NCI-H2227 (cell line): Measurements from ENCODE around the gene POLA1.

ENCODE experiments used
- DNase-seq: peaks from one replicate; lab custom pipeline; 2025; ENCODE audit not compliant: unreplicated experiment; lab: John Stamatoyannopoulos, UW

The POLA1 gene

GRCh38 chrX:25006586-25007058 lies 312.9 kb downstream of the POLA1 start:
- no peak for DNase-seq

- no peak for DNase-seq
Observed at GRCh38 chrX:25007059-25008053, 313.6 kb downstream of the POLA1 start.

DNA sequence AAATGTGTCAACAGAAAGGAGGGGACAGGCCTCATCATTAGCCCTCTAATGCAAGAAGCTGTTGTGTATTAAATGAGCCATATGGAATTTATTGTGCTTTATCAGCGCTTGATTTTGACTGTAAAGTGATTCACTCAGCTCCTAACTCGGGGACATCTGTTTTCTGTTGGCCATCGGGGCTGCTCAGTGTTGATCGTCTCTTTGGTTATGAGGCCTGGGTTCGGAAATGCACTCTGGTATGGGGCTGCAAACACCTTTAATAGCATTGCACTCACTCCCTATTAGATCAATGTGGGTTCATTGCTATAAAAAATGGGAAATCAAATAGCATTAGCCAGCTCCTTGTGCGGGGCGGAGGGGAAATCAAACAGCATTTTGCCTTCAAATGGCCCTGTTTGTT lies 315.7 kb downstream of the POLA1 start:
- no peak for DNase-seq

GRCh38 chrX:25010784-25011588 lies 317.3 kb downstream of the POLA1 start:
- DNase-seq: no peak

- no peak for DNase-seq
Observed at GRCh38 chrX:25011589-25012432, 318.1 kb downstream of the POLA1 start.

GRCh38 chrX:25012433-25012735 lies 318.7 kb downstream of the POLA1 start:
- peak; percentile 17 for DNase-seq

- DNase-seq: peak; percentile 59
Observed at GRCh38 chrX:25012793-25013631, 319.3 kb downstream of the POLA1 start.

- peak; percentile 59 for DNase-seq
Observed at GRCh38 chrX:25013632-25014365, 320.1 kb downstream of the POLA1 start.

DNA sequence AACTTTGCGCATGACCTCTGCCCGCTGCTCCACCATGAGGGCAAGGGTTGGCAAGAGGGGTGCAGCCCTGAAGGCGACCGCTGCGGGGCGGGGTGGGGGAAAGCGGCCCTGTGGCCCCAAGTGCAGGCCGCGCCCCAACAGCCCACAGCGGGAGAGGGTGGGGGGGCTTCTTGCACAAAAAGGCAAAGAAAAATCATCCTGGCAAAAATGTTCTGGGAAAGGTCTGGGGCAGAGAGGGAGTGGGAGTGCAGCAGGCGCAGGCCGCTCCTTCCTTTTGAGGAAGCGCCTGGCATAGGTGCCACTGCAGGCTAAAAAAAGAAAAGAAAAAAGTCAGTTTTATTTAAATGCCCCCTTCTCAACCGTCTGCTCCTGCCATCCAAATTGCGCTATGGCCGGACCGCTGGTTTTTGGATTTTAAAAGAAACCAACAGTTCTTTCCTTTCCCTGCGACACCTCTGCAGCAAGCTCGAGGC lies 320.7 kb downstream of the POLA1 start:
- DNase-seq: no peak

DNA sequence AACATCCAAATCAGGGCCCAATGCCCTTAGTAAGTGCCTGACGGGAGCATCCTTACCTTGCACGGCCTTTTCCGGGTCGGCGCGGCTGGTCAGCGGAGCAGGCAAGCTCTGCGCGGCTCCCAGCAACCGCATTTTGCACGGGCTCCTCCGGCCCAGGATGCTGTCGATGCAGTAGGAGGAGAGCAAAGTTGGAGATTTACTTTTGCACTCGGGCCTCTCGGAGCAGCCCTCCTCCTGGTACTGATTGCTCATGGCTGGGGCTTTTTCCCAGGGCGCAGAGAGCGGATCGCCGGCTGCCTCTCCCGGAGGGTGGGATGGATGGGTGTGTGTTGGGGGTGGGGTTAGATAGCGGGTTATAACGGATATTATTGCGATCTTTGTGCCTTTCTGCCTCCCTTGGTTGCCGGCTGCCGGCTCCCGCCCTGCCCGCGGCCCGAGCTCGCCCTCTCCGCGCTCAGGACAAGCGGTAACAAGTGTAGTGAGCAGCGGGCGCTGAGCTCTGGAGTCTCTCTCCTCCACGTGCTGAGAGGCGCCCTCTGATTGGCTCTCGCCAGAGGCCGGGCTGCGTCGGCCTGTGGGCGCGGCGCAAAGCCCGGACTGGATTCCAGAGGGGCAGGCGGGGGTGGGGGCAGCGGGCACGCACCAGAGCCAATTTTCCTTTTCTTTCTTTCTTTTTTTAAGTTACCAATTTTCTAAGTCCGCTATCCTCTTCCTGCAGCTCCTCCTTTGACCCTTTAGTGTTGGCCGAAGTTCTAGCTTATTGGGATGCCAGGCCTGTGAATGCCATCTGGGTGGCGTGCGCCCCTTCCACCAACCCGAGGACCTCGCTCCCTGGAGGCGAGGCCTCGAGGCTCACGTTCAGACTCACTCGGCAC lies 322.0 kb downstream of the POLA1 start, which contains the start of gene ARX:
Gene ARX, minus strand, starts transcription at position 480 of the 875 bp plus-strand sequence. Its CDS starts 228 bp downstream, at position 252.
- peak; percentile 94 for DNase-seq

GRCh38 chrX:25016361-25016671 lies 322.6 kb downstream of the POLA1 start:
- no peak for DNase-seq

DNA sequence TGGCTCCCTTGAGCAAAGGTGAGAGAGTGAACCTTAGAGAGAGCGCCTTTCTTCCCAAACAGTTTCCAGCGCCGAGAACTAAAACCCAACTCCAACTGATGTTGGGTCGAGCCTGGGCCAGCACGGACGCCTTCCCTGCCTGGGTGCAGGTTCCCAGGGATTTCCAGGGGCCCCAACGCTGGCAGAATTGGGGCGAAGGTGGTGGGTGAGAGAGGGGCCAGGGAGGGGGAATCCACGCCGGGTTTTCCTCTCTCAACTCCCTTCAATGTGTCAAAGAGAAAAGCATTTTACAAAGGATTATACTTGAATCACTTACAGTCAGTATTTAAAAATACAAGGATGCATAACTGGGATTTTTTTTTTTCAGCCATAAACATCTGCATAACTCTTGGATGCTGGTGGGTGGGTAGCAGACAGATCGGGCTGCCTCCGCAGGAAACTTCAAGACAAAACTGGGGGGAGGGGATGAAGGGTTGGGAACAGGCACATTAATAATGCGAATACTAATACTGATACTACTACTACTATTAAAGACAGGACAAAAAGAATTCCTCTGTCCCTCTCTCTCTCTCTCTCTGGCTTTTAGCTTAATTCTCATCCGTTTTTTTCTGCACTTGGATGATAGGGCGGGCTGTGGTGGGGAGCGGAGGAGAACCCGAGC lies 323.4 kb downstream of the POLA1 start:
- no peak for DNase-seq

DNA sequence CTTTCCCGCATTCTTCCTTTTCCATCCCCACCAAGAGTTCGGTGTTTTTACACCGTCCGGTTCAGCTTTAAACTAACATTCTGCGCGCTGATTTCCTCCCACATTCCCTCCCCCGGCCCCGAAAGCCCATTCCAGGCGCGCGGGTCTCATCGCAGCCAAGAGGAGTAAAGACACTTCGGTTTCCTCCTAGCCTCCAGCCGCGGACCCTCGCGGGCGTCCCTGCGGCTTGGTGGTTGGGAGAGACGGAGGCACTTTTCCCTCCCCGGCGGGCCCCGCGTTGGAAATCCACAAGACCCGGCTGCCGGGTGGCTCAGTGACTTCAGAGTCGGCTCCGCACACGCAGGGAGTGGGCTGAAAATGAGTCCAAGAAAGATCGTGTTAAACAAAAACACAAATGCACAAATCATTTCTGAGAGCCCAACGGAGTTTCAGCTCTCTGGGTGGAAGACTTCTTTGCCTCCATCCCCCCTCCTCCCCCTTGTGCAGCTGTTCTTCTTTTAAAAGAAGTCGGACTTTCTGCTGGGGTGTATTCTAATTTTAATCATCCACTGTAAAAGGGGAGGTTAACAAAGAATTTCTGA lies 324.0 kb downstream of the POLA1 start:
- DNase-seq: peak; percentile 63

GRCh38 chrX:25018682-25019081 lies 325.0 kb downstream of the POLA1 start:
- no peak for DNase-seq

DNA sequence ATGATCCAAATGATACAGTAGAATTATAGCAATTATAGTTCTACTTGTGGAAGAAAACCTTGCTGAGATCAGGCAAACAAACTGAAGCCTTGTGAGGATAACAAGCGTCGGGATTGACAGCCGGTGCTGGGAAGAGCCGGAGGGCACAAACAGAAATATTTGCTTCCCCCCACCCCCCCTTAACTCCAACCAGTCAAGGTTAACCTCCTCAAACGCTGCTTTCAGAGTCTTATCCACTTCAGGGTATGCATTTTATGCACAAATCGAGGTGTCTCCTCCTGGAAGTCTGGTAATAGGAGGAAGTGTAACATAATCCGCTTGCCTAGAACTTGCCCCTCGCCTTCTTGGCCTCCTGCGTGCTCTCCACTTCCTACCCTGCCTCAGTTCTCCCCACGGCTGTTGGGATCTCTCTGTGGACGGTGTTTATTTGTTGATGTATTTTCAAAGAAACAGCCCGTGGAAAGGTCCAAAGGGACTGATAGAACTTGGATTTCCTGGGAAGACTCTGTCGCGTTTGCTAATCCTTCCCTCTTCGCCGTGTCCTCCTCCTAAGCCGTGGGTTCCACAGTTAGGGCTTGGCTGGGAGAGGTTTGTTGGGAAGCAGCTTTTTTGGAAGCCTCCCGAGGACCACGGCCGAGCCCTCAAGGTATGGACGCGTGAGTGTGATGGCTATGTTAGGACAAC lies 326.1 kb downstream of the POLA1 start:
- DNase-seq: peak; percentile 57

DNA sequence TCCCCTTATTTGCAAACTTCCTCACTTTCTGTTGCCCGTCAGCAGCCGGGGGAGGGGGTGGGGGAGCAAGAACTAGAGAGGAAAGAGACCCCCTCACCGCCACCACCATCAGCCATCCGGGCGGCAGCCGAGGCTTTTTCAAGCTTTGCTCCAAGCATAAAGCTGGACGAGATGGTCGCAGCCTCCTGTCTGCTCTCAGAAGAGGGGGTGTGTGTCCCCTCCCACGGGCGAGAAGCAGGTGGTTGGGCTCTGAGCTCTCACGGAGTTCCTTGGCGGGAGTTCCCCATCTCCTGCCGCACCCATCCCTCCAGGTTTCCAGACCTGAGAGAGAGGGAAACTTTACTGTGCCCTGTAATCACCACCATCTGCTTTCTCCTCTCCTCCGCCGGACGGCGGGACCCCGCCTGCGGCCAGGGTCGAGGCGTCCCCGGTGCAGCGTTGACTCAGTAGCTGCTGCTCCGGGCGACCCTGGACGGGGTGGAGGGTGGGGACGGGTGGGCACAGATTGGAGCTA lies 326.7 kb downstream of the POLA1 start:
- DNase-seq: peak; percentile 43
